Measurements from ENCODE around the gene GPD1.
"Not testable (repeated sequence)": the region's sequence is repeated elsewhere in the genome, so short reads cannot be mapped to it uniquely, and the experiment has no call there.

GRCh38 chr12:50154947-50155346 lies 51.1 kb downstream of the GPD1 start:
- not testable (repeated sequence) for TF ChIP-seq CTCF, POLR2A (IDR thresholded peaks at IDR 0.05)
